ENCODE measurements around the gene LPGAT1.
A peak's percentile ranks its signal among the peaks of the same experiment; 100 is the strongest.
"Not testable (repeated sequence)": the region's sequence is repeated elsewhere in the genome, so short reads cannot be mapped to it uniquely, and the experiment has no call there.

The LPGAT1 gene

GRCh38 chr1:211703812-211704537 is 126.6 kb downstream of the LPGAT1 start:
- DNase-seq (ENCODE audit: low read depth): no peak

GRCh38 chr1:211701733-211702132 is 128.8 kb downstream of the LPGAT1 start:
- no peak for DNase-seq (ENCODE audit: low read depth)

- no peak for DNase-seq (ENCODE audit: low read depth)
Observed at GRCh38 chr1:211699059-211699458, 131.5 kb downstream of the LPGAT1 start.

GRCh38 chr1:211698161-211699026 is 132.2 kb downstream of the LPGAT1 start:
- DNase-seq (ENCODE audit: low read depth): peak; percentile 79

GRCh38 chr1:211697356-211697755 is 133.2 kb downstream of the LPGAT1 start:
- no peak for DNase-seq (ENCODE audit: low read depth)

- DNase-seq (ENCODE audit: low read depth): no peak
Observed at GRCh38 chr1:211695135-211695816, 135.3 kb downstream of the LPGAT1 start.

GRCh38 chr1:211693911-211694310 is 136.7 kb downstream of the LPGAT1 start:
- DNase-seq (ENCODE audit: low read depth): not testable (repeated sequence)
